Endodermal cell (in vitro differentiated cells): Measurements from ENCODE around the gene AAK1. TPM values are rescaled to one million over a fixed set of nuclear protein-coding genes. Genes with fewer than 3 reads are reported as not detected.

Source experiments
- DNase-seq: peaks from one replicate; pipeline ENCODE4 v3.0.0-alpha.2; 2017
- H3K27ac ChIP-seq: 2 replicates; pipeline ENCODE4 v1.5.1; 2013; ENCODE audit warnings: mild to moderate bottlenecking, low read depth, low read length, moderate library complexity
- H3K27me3 ChIP-seq: 2 replicates; pipeline ENCODE4 v1.6.1; 2013; ENCODE audit warnings: mild to moderate bottlenecking, low read length, moderate library complexity; ENCODE audit not compliant: insufficient read depth, control insufficient read depth, poor library complexity, severe bottlenecking
- H3K36me3 ChIP-seq: 2 replicates; pipeline ENCODE4 v1.7.0; 2013; ENCODE audit warnings: mild to moderate bottlenecking, low read length, moderate library complexity; ENCODE audit not compliant: control insufficient read depth, insufficient read depth
- H3K4me1 ChIP-seq: one replicate; pipeline ENCODE4 v1.7.0; 2013; ENCODE audit warnings: low read length; ENCODE audit not compliant: control insufficient read depth, insufficient read depth
- H3K4me3 ChIP-seq: 2 replicates; pipeline ENCODE4 v1.5.1; 2013; ENCODE audit warnings: mild to moderate bottlenecking, low read length, moderate library complexity
- H3K9ac ChIP-seq: 2 replicates; pipeline ENCODE4 v1.6.1; 2013; ENCODE audit warnings: mild to moderate bottlenecking, low read length, moderate library complexity; ENCODE audit not compliant: poor library complexity, severe bottlenecking; ENCODE audit errors: extremely low read depth
- H3K9me3 ChIP-seq: 2 replicates; pipeline ENCODE4 v1.6.1; 2013; ENCODE audit warnings: mild to moderate bottlenecking, low read length, moderate library complexity; ENCODE audit not compliant: control insufficient read depth
- H3K27ac Mint-ChIP-seq: 2 replicates; pipeline ENCODE4 v1.8.0; 2020; ENCODE audit warnings: mixed read lengths
- H3K27me3 Mint-ChIP-seq: 2 replicates; pipeline ENCODE4 v1.8.0; 2021; ENCODE audit warnings: mild to moderate bottlenecking, mixed read lengths; ENCODE audit not compliant: insufficient read depth
- H3K36me3 Mint-ChIP-seq: 2 replicates; pipeline ENCODE4 v1.8.0; 2020; ENCODE audit warnings: low read depth, mixed read lengths
- H3K4me1 Mint-ChIP-seq: 2 replicates; pipeline ENCODE4 v1.8.0; 2020; ENCODE audit warnings: mixed read lengths
- H3K4me3 Mint-ChIP-seq: 2 replicates; pipeline ENCODE4 v1.8.0; 2020; ENCODE audit warnings: mild to moderate bottlenecking, moderate library complexity, mixed read lengths
- H3K9me3 Mint-ChIP-seq: 2 replicates; pipeline ENCODE4 v1.8.0; 2020; ENCODE audit warnings: mild to moderate bottlenecking, mixed read lengths
- WGBS, 2 experiments: methylation state at CpG; one replicate each; pipeline versions ENCODE4 v1.1.5 to v1.1.7; 2013; ENCODE audit warnings: missing lambda C conversion rate in 2 of 2, mixed read lengths in 1 of 2; ENCODE audit not compliant: insufficient coverage in 1 of 2, insufficient read length in 1 of 2; 5-methylcytosine and 5-hydroxymethylcytosine counted together
- total RNA-seq, 2 donors: library from RNA; stranded (reverse); fragmentation: NEBNext Ultra II Directional in 1 of 2; extraction: Animal tissue kit (Norgen Biotek cat#: 25700) in 1 of 2; gene quantifications; 2 replicates in 1 of 2; 3 replicates in 1 of 2; pipeline ENCODE4 v1.2.1, GENCODE V29; 2021
- TF ChIP-seq, protein P1 (sequence below): fragments of 200-600 bp; sonication (generic); conservative IDR thresholded peaks from 2 replicates; pipeline ENCODE4 v1.5.0; 2021; ENCODE audit warnings: antibody characterized with exemption, mild to moderate bottlenecking

The AAK1 gene
- total RNA-seq, 2 donors from 2014 or later = 29.2 to 34.7 TPM

DNA sequence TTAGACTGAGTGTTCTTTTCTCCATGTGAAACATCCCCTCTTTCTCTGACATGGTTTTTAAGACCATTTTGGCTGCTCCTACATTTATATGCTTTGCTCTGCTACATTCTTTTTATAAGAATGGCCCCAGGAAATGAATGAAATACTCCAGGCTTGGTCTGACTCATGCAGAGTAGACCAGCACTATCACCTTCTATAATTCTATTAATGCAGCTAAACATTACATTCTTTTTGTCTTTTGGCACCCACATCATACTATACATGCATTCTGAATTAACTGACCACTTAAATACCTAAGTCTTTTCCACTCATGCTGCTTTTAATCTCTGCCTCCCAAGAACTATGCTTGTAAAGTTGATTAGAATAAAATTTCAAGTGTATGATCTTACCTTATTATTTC lies 94.1 kb downstream of the AAK1 start:
- Mint-ChIP-seq H3K4me1 (no peaks in the 10 kb centered on the region), H3K9me3 (peaks cover 20% of the 10 kb centered on the region), H3K27ac (no peak overlapping the region), H3K4me3 (no peak overlapping the region), H3K36me3 (peaks cover 13% of the 10 kb centered on the region), H3K27me3 (no peaks in the 10 kb centered on the region)
- Histone ChIP-seq H3K9me3 (peaks cover 16% of the 10 kb centered on the region), H3K36me3 (no peaks in the 10 kb centered on the region), H3K27me3 (no peaks in the 10 kb centered on the region), H3K4me3 (no peak overlapping the region), H3K4me1 (no peaks in the 10 kb centered on the region), H3K27ac (no peak overlapping the region), H3K9ac (no peak overlapping the region)
- TF ChIP-seq, protein P1, sequence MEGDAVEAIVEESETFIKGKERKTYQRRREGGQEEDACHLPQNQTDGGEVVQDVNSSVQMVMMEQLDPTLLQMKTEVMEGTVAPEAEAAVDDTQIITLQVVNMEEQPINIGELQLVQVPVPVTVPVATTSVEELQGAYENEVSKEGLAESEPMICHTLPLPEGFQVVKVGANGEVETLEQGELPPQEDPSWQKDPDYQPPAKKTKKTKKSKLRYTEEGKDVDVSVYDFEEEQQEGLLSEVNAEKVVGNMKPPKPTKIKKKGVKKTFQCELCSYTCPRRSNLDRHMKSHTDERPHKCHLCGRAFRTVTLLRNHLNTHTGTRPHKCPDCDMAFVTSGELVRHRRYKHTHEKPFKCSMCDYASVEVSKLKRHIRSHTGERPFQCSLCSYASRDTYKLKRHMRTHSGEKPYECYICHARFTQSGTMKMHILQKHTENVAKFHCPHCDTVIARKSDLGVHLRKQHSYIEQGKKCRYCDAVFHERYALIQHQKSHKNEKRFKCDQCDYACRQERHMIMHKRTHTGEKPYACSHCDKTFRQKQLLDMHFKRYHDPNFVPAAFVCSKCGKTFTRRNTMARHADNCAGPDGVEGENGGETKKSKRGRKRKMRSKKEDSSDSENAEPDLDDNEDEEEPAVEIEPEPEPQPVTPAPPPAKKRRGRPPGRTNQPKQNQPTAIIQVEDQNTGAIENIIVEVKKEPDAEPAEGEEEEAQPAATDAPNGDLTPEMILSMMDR = no peak
- no peak for DNase-seq

DNA sequence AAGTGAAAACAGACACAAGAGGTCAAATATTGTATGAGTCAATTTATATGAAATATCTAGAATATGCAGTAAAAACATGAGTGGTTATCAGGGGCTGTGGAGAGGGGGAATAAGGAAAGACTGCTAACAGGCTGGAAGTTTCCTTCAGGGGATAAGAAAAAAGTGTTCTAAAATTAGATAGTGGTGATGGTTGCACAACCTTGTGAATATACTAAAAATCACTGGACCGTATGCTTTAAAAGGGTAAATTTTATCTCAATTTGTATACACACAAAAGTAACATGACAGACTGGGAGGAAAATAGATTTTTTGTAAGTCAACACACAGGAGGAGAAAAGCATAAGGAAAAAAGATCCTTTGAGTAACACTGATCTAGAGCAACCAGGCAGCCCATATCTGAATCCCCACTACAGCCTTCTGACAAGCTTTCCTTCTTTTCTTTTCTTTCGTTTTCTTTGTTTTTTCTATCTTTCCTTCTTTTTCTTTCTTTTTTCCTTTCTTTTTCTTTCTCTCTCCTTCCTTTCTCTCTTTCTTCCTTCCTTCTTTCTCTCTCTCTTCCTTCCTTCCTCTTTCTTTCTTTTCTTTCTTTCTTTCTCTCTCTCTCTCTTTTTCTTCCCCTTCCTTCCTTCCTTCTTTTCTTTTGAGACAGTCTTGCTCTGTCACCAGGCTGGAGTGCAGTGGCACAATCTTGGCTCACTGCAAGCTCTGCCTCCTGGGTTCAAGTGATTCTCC lies 95.4 kb downstream of the AAK1 start:
- no peaks in the 10 kb centered on the region for H3K4me1 Mint-ChIP-seq
- H3K27ac Mint-ChIP-seq = no peak overlapping the region
- 87 to 100% methylated on average over 1 to 2 of the region's 2 CpGs for WGBS, 2 experiments
- Histone ChIP-seq H3K27me3 (no peaks in the 10 kb centered on the region), H3K9ac (no peak overlapping the region), H3K4me3 (no peak overlapping the region), H3K4me1 (no peaks in the 10 kb centered on the region), H3K27ac (no peak overlapping the region), H3K36me3 (peaks cover 7% of the 10 kb centered on the region), H3K9me3 (peaks cover 16% of the 10 kb centered on the region)
- H3K9me3 Mint-ChIP-seq = peaks cover 20% of the 10 kb centered on the region
- H3K36me3 Mint-ChIP-seq = peaks cover 20% of the 10 kb centered on the region
- no peak for DNase-seq
- H3K4me3 Mint-ChIP-seq = no peak overlapping the region
- TF ChIP-seq, protein P1 = no peak
- H3K27me3 Mint-ChIP-seq = no peaks in the 10 kb centered on the region

DNA sequence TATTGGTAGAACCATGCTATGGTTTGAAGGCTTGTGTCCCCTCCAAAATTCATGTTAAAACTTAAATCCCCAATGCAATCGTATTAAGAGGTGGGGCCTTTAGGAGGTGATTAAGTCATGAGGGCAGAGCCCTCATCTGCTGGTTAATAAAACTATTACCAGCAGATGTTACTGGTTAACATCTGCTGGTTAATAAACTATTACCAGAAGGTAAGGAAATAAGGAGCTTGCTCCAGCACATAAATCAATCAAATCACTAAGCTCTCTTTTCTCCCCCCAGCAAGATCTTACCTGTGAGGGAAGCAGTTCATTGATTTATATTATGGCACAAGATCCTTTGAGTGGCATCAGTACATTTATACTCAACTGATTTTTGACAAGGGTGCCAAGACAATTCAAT lies 96.9 kb downstream of the AAK1 start:
- no peaks in the 10 kb centered on the region for H3K4me1 ChIP-seq
- no peak for DNase-seq
- Mint-ChIP-seq H3K4me3 (no peak overlapping the region), H3K27me3 (no peaks in the 10 kb centered on the region), H3K4me1 (no peaks in the 10 kb centered on the region), H3K27ac (no peak overlapping the region), H3K9me3 (peaks cover 20% of the 10 kb centered on the region), H3K36me3 (peaks cover 25% of the 10 kb centered on the region)
- TF ChIP-seq, protein P1 = no peak
- no peak overlapping the region for H3K4me3 ChIP-seq
- H3K9ac ChIP-seq = no peak overlapping the region
- H3K36me3 ChIP-seq = peaks cover 11% of the 10 kb centered on the region
- no peak overlapping the region for H3K27ac ChIP-seq
- peaks cover 16% of the 10 kb centered on the region for H3K9me3 ChIP-seq
- 100% methylated on average over 1 of the region's 1 CpG; no CpG with 5 or more reads in 1 of the 2 experiments for WGBS, 2 experiments
- no peaks in the 10 kb centered on the region for H3K27me3 ChIP-seq
